ENCODE measurements around the gene CACNB3. TPM values are rescaled to one million over a fixed set of nuclear protein-coding genes. Genes with fewer than 3 reads are reported as not detected.
"Not testable (repeated sequence)": the region's sequence is repeated elsewhere in the genome, so short reads cannot be mapped to it uniquely, and the experiment has no call there.

Gene CACNB3
- total RNA-seq, 1 donor from 2014 or later: 24.5 TPM

GRCh38 chr12:48828841-48829575, 10.7 kb downstream of the CACNB3 start:
- no peaks in the 10 kb centered on the region for H3K36me3 ChIP-seq (ENCODE audit: control insufficient read depth, insufficient read depth, low read length)
- no peak for TF ChIP-seq CTCF (IDR thresholded peaks at IDR 0.05; ENCODE audit: insufficient read depth, low read length, poor library complexity, severe bottlenecking)
- no peak for DNase-seq (ENCODE audit: low read depth)

GRCh38 chr12:48831257-48831656, 13.0 kb downstream of the CACNB3 start:
- peaks cover 1% of the 10 kb centered on the region for H3K36me3 ChIP-seq (ENCODE audit: control insufficient read depth, insufficient read depth, low read length)
- no peak for DNase-seq (ENCODE audit: low read depth)
- TF ChIP-seq CTCF (IDR thresholded peaks at IDR 0.05; ENCODE audit: insufficient read depth, low read length, poor library complexity, severe bottlenecking): no peak
- H3K4me3 ChIP-seq (ENCODE audit: low read depth, low read length): no peak overlapping the region
- H3K27me3 ChIP-seq (ENCODE audit: control insufficient read depth, insufficient read depth, low read length): no peaks in the 10 kb centered on the region

More at GRCh38 chr12:48828841-48829575, 10.7 kb downstream of the CACNB3 start:
- Histone ChIP-seq H3K27me3 (ENCODE audit: control insufficient read depth, insufficient read depth, low read length) (no peaks in the 10 kb centered on the region), H3K4me3 (ENCODE audit: low read depth, low read length) (no peak overlapping the region)

- no peak for TF ChIP-seq CTCF (IDR thresholded peaks at IDR 0.05; ENCODE audit: insufficient read depth, low read length, poor library complexity, severe bottlenecking)
- Histone ChIP-seq H3K4me3 (ENCODE audit: low read depth, low read length) (no peak overlapping the region), H3K36me3 (ENCODE audit: control insufficient read depth, insufficient read depth, low read length) (peaks cover 4% of the 10 kb centered on the region), H3K27me3 (ENCODE audit: control insufficient read depth, insufficient read depth, low read length) (no peaks in the 10 kb centered on the region)
- no peak for DNase-seq (ENCODE audit: low read depth)
Observed at GRCh38 chr12:48832321-48833060, 14.2 kb downstream of the CACNB3 start.

GRCh38 chr12:48838048-48838447, 19.8 kb downstream of the CACNB3 start:
- no peak for DNase-seq (ENCODE audit: low read depth)
- TF ChIP-seq CTCF (IDR thresholded peaks at IDR 0.05; ENCODE audit: insufficient read depth, low read length, poor library complexity, severe bottlenecking): no peak
- Histone ChIP-seq H3K36me3 (ENCODE audit: control insufficient read depth, insufficient read depth, low read length) (peaks cover 5% of the 10 kb centered on the region), H3K4me3 (ENCODE audit: low read depth, low read length) (no peak overlapping the region), H3K27me3 (ENCODE audit: control insufficient read depth, insufficient read depth, low read length) (no peaks in the 10 kb centered on the region)

GRCh38 chr12:48842021-48842420, 23.7 kb downstream of the CACNB3 start:
- DNase-seq (ENCODE audit: low read depth); H3K36me3 ChIP-seq (ENCODE audit: control insufficient read depth, insufficient read depth, low read length); H3K4me3 ChIP-seq (ENCODE audit: low read depth, low read length); H3K27me3 ChIP-seq (ENCODE audit: control insufficient read depth, insufficient read depth, low read length): not testable (repeated sequence)

- peak; percentile 90 for DNase-seq (ENCODE audit: low read depth)
- no peak for TF ChIP-seq CTCF (IDR thresholded peaks at IDR 0.05; ENCODE audit: insufficient read depth, low read length, poor library complexity, severe bottlenecking)
- Histone ChIP-seq H3K4me3 (ENCODE audit: low read depth, low read length) (peak within 1 kb of the TSS; percentile 73), H3K36me3 (ENCODE audit: control insufficient read depth, insufficient read depth, low read length) (no peaks in the 10 kb centered on the region), H3K27me3 (ENCODE audit: control insufficient read depth, insufficient read depth, low read length) (no peaks in the 10 kb centered on the region)
Observed at GRCh38 chr12:48851883-48852733, 33.8 kb downstream of the CACNB3 start, which contains the start of gene DDX23. Gene DDX23, minus strand, starts transcription at chr12:48852163. Its CDS starts 6,381 bp downstream, at chr12:48845782.

Measured in kidney epithelial cell (primary cell).